HG03565 (cell line): ENCODE measurements around the gene ARL6IP4.
A peak's percentile ranks its signal among the peaks of the same experiment; 100 is the strongest.

Source experiments
- ATAC-seq: cut with Tn5 transposase; IDR thresholded peaks from one replicate; pipeline ENCODE4 v1.9.1; 2021; ENCODE audit warnings: mild to moderate bottlenecking, moderate library complexity; ENCODE audit not compliant: unreplicated experiment

ARL6IP4 gene

GRCh38 chr12:122977655-122978392, 2.7 kb upstream of the ARL6IP4 start:
- ATAC-seq, result no peak

GRCh38 chr12:122978507-122978955, 1.9 kb upstream of the ARL6IP4 start:
- ATAC-seq, result no peak

GRCh38 chr12:122979001-122979907, 1.2 kb upstream of the ARL6IP4 start:
- no peak for ATAC-seq

GRCh38 chr12:122979908-122980182, 636 bp upstream of the ARL6IP4 start:
- no peak for ATAC-seq

- ATAC-seq, result peak; percentile 4
Measured at GRCh38 chr12:122981036-122981471, 573 bp downstream of the ARL6IP4 start.

GRCh38 chr12:122981587-122982476, 1.4 kb downstream of the ARL6IP4 start:
- no peak for ATAC-seq

GRCh38 chr12:122982477-122982815, 2.0 kb downstream of the ARL6IP4 start:
- no peak for ATAC-seq

- no peak for ATAC-seq
Measured at GRCh38 chr12:122982963-122983788, 2.7 kb downstream of the ARL6IP4 start.

GRCh38 chr12:122983789-122984515, 3.5 kb downstream of the ARL6IP4 start:
- no peak for ATAC-seq

GRCh38 chr12:122984612-122985337, 4.3 kb downstream of the ARL6IP4 start:
- no peak for ATAC-seq

- ATAC-seq, result no peak
Measured at GRCh38 chr12:122985338-122986257, 5.1 kb downstream of the ARL6IP4 start.

- no peak for ATAC-seq
Measured at GRCh38 chr12:122986258-122986871, 5.9 kb downstream of the ARL6IP4 start.

- ATAC-seq, result no peak
Measured at GRCh38 chr12:122987086-122987951, 6.8 kb downstream of the ARL6IP4 start.

- ATAC-seq, result no peak
Measured at GRCh38 chr12:122988036-122988435, 7.6 kb downstream of the ARL6IP4 start.

- no peak for ATAC-seq
Measured at GRCh38 chr12:122988612-122989212, 8.2 kb downstream of the ARL6IP4 start.

- ATAC-seq, result no peak
Measured at GRCh38 chr12:122989225-122989839, 8.9 kb downstream of the ARL6IP4 start.
